Frontal cortex (tissue), 4 donors: ENCODE measurements around the gene RAB44. TPM values are rescaled to one million over a fixed set of nuclear protein-coding genes. Genes with fewer than 3 reads are reported as not detected.

Experiments
- DNase-seq, 2 donors: peaks; one replicate each; pipeline ENCODE4 v3.0.0; 2012; ENCODE audit warnings: low spot score in 2 of 2
- FAIRE-seq: peaks from 2 replicates; lab custom pipeline; 2012; peaks lifted over from hg19 to GRCh38; lab: Jason Lieb, UNC
- total RNA-seq: library from RNA; depleted of rRNA; stranded (reverse); fragments of >200 nt; gene quantifications from one replicate; pipeline ENCODE4 v1.2.3, GENCODE V29; 2014
- donor health status: control.
- donor health status: control.
- donor health status: control.

RAB44 gene
- total RNA-seq, 1 donor from 2014 or later: not detected

GRCh38 chr6:36724514-36725390 is 27.1 kb downstream of the RAB44 start:
- DNase-seq (peak; percentile 54 to 67), FAIRE-seq (no peak)

DNA sequence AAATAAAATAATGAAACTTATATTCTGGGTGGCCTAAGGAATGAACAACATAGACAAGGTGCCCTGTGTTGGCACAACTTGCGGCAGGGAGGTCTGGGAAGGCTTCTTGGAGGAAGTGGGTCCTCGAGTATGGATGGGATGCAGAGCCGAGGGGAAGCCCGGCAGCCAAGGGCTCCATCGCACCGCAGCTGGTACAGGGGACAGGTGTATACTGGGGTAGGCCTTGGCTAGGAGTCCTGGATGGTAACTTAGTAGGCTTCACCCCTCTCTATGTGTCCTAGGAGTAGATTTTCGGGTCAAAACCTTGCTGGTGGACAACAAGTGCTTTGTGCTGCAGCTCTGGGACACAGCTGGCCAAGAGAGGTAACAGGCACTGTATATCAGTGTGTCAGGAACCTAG is 28.0 kb downstream of the RAB44 start:
- FAIRE-seq: no peak
- no peak for DNase-seq

GRCh38 chr6:36727505-36728021 is 29.9 kb downstream of the RAB44 start:
- FAIRE-seq (no peak), DNase-seq (no peak)

- FAIRE-seq: no peak
- DNase-seq: no peak
These were observed 30.9 kb downstream of the RAB44 start for GRCh38 chr6:36728289-36729160.

- FAIRE-seq: no peak
- no peak for DNase-seq
These were observed 31.5 kb downstream of the RAB44 start for GRCh38 chr6:36729161-36729524.

DNA sequence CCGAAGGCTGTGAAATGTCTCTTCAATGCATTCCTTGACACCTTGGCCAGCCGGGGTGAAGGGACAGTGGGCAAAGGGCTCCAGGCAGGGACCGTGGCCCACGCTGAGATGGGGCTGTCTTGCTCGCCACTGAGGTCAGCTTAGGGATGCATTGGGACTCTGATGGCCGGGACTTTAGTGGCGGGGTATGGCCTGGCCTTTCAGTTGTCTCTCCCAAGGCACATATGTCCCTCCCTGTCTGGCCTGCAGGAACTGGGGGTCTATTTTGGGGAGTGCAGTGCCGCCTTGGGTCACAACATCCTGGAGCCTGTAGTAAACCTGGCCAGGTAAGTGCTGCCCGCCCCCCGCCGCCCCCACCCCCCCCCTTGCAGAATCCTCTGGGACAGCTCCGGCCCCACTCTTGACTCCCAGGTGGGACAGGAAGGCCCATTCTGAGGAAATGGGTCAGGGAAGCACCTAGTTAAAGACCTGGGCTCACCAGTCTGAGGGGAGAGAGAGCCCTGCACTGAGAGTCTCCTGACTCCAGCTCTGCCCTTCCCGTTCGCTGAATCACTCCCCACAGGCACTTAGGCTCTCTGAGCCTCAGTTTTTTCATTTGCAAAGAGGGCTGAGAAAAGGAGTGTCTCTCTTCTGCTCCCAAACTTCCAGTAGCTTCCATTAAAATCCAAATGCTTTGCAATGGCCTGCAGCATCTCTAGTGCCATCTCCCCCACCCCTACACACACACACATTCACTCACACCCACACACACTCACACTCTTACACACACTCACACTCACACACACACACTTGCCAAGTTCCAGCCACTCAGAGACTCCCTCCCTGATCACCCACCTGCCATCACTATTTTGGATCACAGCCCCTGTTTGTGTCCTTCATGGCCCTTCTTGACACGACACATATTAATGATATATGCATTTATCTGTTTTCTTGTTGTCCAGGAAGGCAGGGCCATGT is 33.1 kb downstream of the RAB44 start:
- no peak for FAIRE-seq
- no peak for DNase-seq

- FAIRE-seq: no peak
- DNase-seq: no peak
These were observed 34.1 kb downstream of the RAB44 start for GRCh38 chr6:36731622-36732310.

DNA sequence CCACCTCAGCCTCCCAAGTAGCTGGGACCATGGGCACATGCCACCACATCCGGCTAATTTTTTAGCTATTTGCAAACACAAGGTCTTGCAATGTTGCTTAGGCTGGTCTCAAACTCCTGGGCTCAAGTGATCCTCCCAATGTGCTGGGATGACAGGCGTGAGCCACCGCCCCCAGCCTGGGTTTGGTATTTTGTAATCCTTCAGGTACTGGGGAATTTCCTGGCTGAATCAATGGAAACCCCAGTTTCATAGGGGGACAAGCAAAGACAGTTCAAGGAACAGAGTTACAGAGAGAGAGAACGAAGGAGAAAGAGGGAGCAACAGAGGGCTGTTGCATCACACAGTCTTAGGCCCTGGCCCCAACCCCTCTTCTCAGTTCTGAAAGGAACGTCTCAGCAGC is 35.7 kb downstream of the RAB44 start:
- no peak for FAIRE-seq
- no peak for DNase-seq

GRCh38 chr6:36734486-36735060 is 36.9 kb downstream of the RAB44 start:
- FAIRE-seq (no peak), DNase-seq (no peak)

- FAIRE-seq (no peak), DNase-seq (peak in 1 of 2 donors; percentile 74)
These were observed 37.8 kb downstream of the RAB44 start for GRCh38 chr6:36735110-36736071.

GRCh38 chr6:36737043-36737785 is 39.6 kb downstream of the RAB44 start:
- DNase-seq: no peak
- FAIRE-seq: no peak

GRCh38 chr6:36738108-36738507 is 40.5 kb downstream of the RAB44 start:
- DNase-seq: no peak
- no peak for FAIRE-seq

GRCh38 chr6:36739947-36740817 is 42.6 kb downstream of the RAB44 start:
- FAIRE-seq (no peak), DNase-seq (no peak)

DNA sequence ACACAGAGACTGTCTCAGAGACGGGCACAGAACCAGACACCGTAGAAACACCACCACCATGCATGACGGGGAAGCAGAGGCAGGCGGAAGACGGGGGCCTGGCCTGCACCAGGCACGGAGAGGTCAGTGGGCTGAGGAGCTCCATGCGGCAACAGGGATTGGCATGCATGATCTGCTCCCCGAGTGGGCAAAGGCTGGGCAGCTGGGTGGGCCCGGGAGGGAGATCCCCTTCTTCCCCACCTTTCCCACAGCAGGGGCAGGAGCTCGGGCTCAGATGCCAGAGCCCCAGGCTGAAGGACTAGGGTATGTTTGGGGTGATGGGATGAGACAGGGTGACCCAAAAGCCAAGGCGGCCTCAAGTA is 43.2 kb downstream of the RAB44 start:
- DNase-seq: no peak
- FAIRE-seq: no peak

DNA sequence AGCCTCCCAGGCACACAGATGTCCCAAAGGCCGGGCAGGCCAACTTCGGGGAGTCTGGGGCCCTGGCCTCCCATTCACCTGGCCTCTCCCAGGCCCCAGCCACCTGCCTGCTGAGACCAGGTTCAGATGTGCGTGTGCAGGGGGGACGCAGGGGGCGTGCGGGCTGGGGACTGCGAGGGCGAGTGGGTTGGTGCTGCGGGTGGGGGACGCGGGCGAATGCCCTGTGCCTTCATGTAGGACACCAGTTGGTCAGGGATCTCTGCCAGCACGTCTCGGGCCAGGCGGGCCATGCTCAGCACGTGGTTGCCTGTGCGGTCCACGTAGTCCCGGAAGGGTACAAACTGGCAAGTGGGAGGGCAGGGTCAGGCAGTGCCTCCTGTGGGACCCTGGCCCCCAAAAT is 44.5 kb downstream of the RAB44 start:
- FAIRE-seq: no peak
- DNase-seq: no peak

DNA sequence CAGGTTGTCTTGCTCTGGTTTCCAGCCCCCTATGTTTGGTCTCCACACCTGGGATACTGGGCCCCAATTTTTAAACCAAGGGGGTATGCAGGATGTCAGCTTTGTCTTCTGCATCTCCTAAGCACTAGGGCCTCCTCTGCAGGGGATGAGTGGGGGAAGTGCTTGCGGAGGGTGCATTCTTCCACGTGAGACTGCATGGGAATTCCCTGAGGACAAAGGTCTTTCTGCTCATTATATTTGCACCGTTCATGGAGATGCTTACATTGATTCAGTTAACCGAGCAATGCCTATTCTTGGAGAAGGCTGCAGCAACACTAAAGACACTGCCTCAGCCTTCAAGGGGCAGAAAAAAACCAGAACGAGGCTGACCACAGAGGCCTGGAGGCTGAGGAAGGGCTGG is 45.4 kb downstream of the RAB44 start:
- no peak for FAIRE-seq
- no peak for DNase-seq
